B cell (primary cell): ENCODE results near the gene PTGFRN. TPM values are rescaled to one million over a fixed set of nuclear protein-coding genes. Genes with fewer than 3 reads are reported as not detected.

Experiments
- ATAC-seq: fragments of 200-7000 bp; cut with Tn5 transposase; one replicate; pipeline ENCODE4 v1.10.0; 2021; ENCODE audit warnings: low read depth, mild to moderate bottlenecking, moderate number of reproducible peaks, moderate library complexity
- CTCF ChIA-PET: fragments of 350-600 bp; sonication (Branson Sonifier 250); formaldehyde crosslinking; loops from one replicate; lab custom pipeline; 2021; ENCODE audit warnings: antibody characterized with exemption, inconsistent platforms; lab: Charles Lee
- POLR2A ChIA-PET: fragments of 350-600 bp; sonication (Branson Sonifier 250); formaldehyde crosslinking; loops from one replicate; lab custom pipeline; 2021; ENCODE audit warnings: antibody characterized with exemption; lab: Charles Lee
- DNase-seq: peaks from one replicate; pipeline ENCODE4 v3.0.0; 2013
- H2AFZ ChIP-seq: 2 replicates; pipeline ENCODE4 v1.6.1; 2012; ENCODE audit warnings: mild to moderate bottlenecking, low read depth, low read length; ENCODE audit not compliant: insufficient read depth, poor library complexity, severe bottlenecking
- H3K27ac ChIP-seq, 2 donors: 1 replicate in 1 of 2; 2 replicates in 1 of 2; pipeline ENCODE4 v1.5.1; 2012 to 2013; ENCODE audit warnings: low read length in 2 of 2, mild to moderate bottlenecking in 2 of 2, moderate library complexity in 1 of 2
- H3K27me3 ChIP-seq, 4 experiments: fragments of 200-600 bp in 1 of 4; sonication (generic) in 1 of 4; replicated peaks in 1 of 4; 1 replicate in 2 of 4; 2 replicates in 2 of 4; pipeline versions ENCODE4 v1.6.1 to v1.7.0; 2013 to 2016; ENCODE audit warnings: low read length in 3 of 4, mild to moderate bottlenecking in 2 of 4, mixed read lengths in 1 of 4, moderate library complexity in 1 of 4; ENCODE audit not compliant: insufficient read depth in 4 of 4, control insufficient read depth in 3 of 4; ENCODE audit errors: control extremely low read depth in 1 of 4
- H3K36me3 ChIP-seq, 2 experiments: replicated peaks in 1 of 2; 1 replicate in 1 of 2; 2 replicates in 1 of 2; pipeline versions ENCODE4 v1.6.1 to v1.7.1; 2013; ENCODE audit warnings: low read length in 1 of 2; ENCODE audit not compliant: insufficient read depth in 2 of 2, control insufficient read depth in 1 of 2; ENCODE audit errors: control extremely low read depth in 1 of 2, extremely low read depth in 1 of 2
- H3K4me1 ChIP-seq, 2 donors: fragments of 200-600 bp in 1 of 2; sonication (generic) in 1 of 2; 1 replicate in 1 of 2; 2 replicates in 1 of 2; pipeline versions ENCODE4 v1.5.1 to v1.6.1; 2013 to 2017; ENCODE audit warnings: low read length in 2 of 2; ENCODE audit not compliant: control insufficient read depth in 2 of 2, insufficient read depth in 2 of 2
- H3K4me2 ChIP-seq: replicated peaks from 2 replicates; pipeline ENCODE3; 2012; ENCODE audit warnings: mild to moderate bottlenecking, low read depth, low read length; ENCODE audit not compliant: poor library complexity, severe bottlenecking
- H3K4me3 ChIP-seq, 5 experiments: fragments of 200-600 bp in 1 of 5; sonication (generic) in 1 of 5; 1 replicate in 3 of 5; 2 replicates in 2 of 5; pipeline versions ENCODE4 v1.5.1 to v1.7.0; 2011 to 2016; ENCODE audit warnings: low read length in 4 of 5, mild to moderate bottlenecking in 4 of 5, low read depth in 2 of 5, control low read depth in 1 of 5, moderate library complexity in 1 of 5; ENCODE audit not compliant: insufficient read depth in 1 of 5; ENCODE audit errors: control extremely low read depth in 1 of 5, extremely low read depth in 1 of 5
- H3K79me2 ChIP-seq: fragments of 200-600 bp; sonication (generic); one replicate; pipeline ENCODE4 v1.6.0; 2016; ENCODE audit warnings: low read length; ENCODE audit not compliant: control insufficient read depth, insufficient read depth
- H3K9ac ChIP-seq: fragments of 200-600 bp; sonication (generic); 2 replicates; pipeline ENCODE4 v1.6.1; 2017; ENCODE audit warnings: mild to moderate bottlenecking, low read length, moderate library complexity
- H3K9me3 ChIP-seq, 3 donors: one replicate each; pipeline versions ENCODE4 v1.6.1 to v1.7.1; 2013; ENCODE audit warnings: low read length in 2 of 3; ENCODE audit not compliant: control insufficient read depth in 2 of 3, insufficient read depth in 1 of 3; ENCODE audit errors: control extremely low read depth in 1 of 3
- H4K20me1 ChIP-seq: 2 replicates; pipeline ENCODE4 v1.6.0; 2012; ENCODE audit warnings: mild to moderate bottlenecking, low read length; ENCODE audit not compliant: insufficient read depth, control insufficient read depth, poor library complexity, severe bottlenecking
- H3K27ac Mint-ChIP-seq: one replicate; pipeline ENCODE4 v1.8.0; 2021; ENCODE audit warnings: mixed read lengths
- H3K27me3 Mint-ChIP-seq: one replicate; pipeline ENCODE4 v1.8.0; 2021; ENCODE audit warnings: mixed read lengths
- H3K4me1 Mint-ChIP-seq: one replicate; pipeline ENCODE4 v1.8.0; 2021; ENCODE audit warnings: mixed read lengths
- H3K4me3 Mint-ChIP-seq: one replicate; pipeline ENCODE4 v1.8.0; 2021; ENCODE audit warnings: mixed read lengths
- H3K9me3 Mint-ChIP-seq: one replicate; pipeline ENCODE4 v1.8.0; 2022; ENCODE audit warnings: mixed read lengths; ENCODE audit not compliant: insufficient read depth
- EZH2 ChIP-seq: IDR thresholded peaks from 2 replicates; pipeline ENCODE4 v1.6.1; 2012; ENCODE audit warnings: borderline replicate concordance, low read depth, mild to moderate bottlenecking, moderate library complexity, low read length; ENCODE audit not compliant: insufficient read depth, poor library complexity, severe bottlenecking
- WGBS: methylation state at CpG from one replicate; pipeline ENCODE4 v1.1.5; 2013; ENCODE audit warnings: missing lambda C conversion rate; ENCODE audit not compliant: insufficient coverage; 5-methylcytosine and 5-hydroxymethylcytosine counted together
- intact Hi-C: fragments of 100-400 bp; cut with micrococcal nuclease; formaldehyde crosslinking; loops from one replicate; pipeline ENCODE4 v1.10.0; 2022
- polyA plus RNA-seq: library from polyadenylated mRNA; depleted of rRNA; stranded (reverse); fragments of >200 nt; gene quantifications from 2 replicates; pipeline ENCODE4 v1.2.3, GENCODE V29; 2012
- total RNA-seq, 2 donors: library from RNA; stranded (reverse); fragments of 120-200 nt in 1 of 2; gene quantifications; 1 replicate in 1 of 2; 2 replicates in 1 of 2; pipeline versions ENCODE4 v1.2.3 to v1.2.4, GENCODE V29; 2013 to 2022
- TF ChIP-seq, protein P1 (sequence below): fragments of 200-600 bp; IDR thresholded peaks from one replicate; pipeline ENCODE4 v1.8.0; 2022; ENCODE audit warnings: antibody characterized with exemption, mild to moderate bottlenecking

The PTGFRN gene
- total and polyA plus RNA-seq, 2 donors (not counting 1 experiment from before 2014, with no cell fraction given), result 0.17 TPM; not detected in 1

DNA sequence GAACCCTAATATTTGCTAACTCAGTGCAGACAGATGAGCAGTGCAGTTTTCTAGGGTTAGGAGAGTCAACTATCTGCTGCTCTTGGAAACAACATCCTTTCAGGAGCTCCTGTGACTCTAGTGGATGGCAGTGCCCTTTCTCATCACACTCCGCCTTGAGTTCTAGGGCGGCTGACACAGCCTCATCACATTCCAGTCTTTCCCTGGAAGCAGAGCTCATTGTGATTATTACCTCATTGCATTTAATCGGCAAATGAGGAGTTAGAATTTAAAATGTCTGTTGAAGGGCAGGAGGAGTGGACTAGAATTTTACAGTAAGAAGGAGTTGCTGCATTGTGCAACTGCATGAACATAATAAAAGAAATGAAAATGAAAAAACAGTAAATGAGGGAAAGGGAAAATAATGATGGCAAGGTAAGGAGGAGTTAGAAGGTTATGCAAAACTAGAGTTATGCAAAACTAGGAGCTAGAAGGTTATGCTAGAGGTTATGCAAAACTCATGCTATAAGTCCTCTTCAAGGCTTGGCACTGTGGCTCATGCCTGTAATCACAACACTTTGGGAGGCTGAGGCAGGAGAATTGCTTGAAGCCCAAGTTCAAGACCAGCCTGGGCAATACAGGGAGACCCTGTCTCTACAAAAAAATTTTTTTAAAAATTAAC, 6.9 kb upstream of the PTGFRN start:
- no peak overlapping the region for H2AFZ ChIP-seq
- DNase-seq (no peak), ATAC-seq (no peak)
- POLR2A ChIA-PET, result no interaction called here
- WGBS, result 100% methylated on average over 3 of the region's 3 CpGs
- H3K9ac ChIP-seq, result no peak overlapping the region
- no peak overlapping the region for H3K4me3 ChIP-seq
- H4K20me1 ChIP-seq, result no peaks in the 10 kb centered on the region
- no peaks in the 10 kb centered on the region for H3K36me3 ChIP-seq
- H3K4me3 Mint-ChIP-seq, result no peak overlapping the region
- H3K79me2 ChIP-seq, result no peaks in the 10 kb centered on the region
- no peaks in the 10 kb centered on the region for H3K9me3 ChIP-seq
- no peak overlapping the region for H3K4me2 ChIP-seq
- no peak for TF ChIP-seq EZH2
- TF ChIP-seq, protein P1, sequence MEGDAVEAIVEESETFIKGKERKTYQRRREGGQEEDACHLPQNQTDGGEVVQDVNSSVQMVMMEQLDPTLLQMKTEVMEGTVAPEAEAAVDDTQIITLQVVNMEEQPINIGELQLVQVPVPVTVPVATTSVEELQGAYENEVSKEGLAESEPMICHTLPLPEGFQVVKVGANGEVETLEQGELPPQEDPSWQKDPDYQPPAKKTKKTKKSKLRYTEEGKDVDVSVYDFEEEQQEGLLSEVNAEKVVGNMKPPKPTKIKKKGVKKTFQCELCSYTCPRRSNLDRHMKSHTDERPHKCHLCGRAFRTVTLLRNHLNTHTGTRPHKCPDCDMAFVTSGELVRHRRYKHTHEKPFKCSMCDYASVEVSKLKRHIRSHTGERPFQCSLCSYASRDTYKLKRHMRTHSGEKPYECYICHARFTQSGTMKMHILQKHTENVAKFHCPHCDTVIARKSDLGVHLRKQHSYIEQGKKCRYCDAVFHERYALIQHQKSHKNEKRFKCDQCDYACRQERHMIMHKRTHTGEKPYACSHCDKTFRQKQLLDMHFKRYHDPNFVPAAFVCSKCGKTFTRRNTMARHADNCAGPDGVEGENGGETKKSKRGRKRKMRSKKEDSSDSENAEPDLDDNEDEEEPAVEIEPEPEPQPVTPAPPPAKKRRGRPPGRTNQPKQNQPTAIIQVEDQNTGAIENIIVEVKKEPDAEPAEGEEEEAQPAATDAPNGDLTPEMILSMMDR, result no peak
- CTCF ChIA-PET, result no interaction called here
- peaks cover 4% of the 10 kb centered on the region for H3K9me3 Mint-ChIP-seq
- H3K27me3 ChIP-seq, result peaks cover 0 to 3% (median 0%) of the 10 kb centered on the region in 4 experiments
- intact Hi-C loops, result no loop called here
- no peaks in the 10 kb centered on the region for H3K4me1 Mint-ChIP-seq
- H3K4me1 ChIP-seq, result no peaks in the 10 kb centered on the region
- H3K27me3 Mint-ChIP-seq, result peaks cover 28% of the 10 kb centered on the region
- H3K27ac Mint-ChIP-seq, result no peak overlapping the region
- H3K27ac ChIP-seq, result no peak overlapping the region

DNA sequence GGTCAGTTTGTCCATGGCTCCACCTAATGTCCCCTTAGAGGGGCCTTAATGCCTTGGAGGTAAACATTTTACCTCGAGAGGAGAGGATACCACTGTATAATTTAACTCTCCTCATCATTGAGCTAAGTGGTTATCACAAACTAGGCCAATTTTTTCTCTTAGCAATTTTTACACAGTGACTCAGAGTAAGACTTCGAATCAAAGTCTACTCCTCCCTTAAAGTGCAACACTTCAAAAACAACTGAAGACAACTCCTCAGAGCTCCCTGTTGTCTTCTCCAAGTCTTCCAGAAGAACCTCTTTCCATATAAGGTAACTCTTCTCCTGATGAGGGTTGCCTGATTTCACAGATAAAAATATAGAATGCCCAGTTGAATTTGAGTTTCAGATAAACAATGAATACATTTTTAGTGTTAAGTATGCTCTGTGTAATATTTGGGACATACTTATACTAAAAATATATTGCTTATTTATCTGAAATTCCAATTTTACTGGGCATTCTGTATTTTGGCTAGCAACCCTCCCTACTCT, 4.9 kb upstream of the PTGFRN start:
- Histone ChIP-seq H3K4me3 (no peak overlapping the region), H4K20me1 (no peaks in the 10 kb centered on the region), H3K9ac (no peak overlapping the region), H3K27me3 (peaks cover 0 to 10% (median 5%) of the 10 kb centered on the region in 4 experiments), H3K36me3 (no peaks in the 10 kb centered on the region), H2AFZ (no peak overlapping the region), H3K9me3 (no peaks in the 10 kb centered on the region), H3K79me2 (no peaks in the 10 kb centered on the region), H3K4me1 (peaks cover 0 to 3% of the 10 kb centered on the region in 2 donors), H3K27ac (no peak overlapping the region), H3K4me2 (no peak overlapping the region)
- 100% methylated on average over 1 of the region's 2 CpGs for WGBS
- Mint-ChIP-seq H3K27ac (no peak overlapping the region), H3K27me3 (peaks cover 39% of the 10 kb centered on the region), H3K4me3 (no peak overlapping the region), H3K9me3 (peaks cover under 1% of the 10 kb centered on the region), H3K4me1 (peaks cover 5% of the 10 kb centered on the region)
- POLR2A ChIA-PET, result no interaction called here
- intact Hi-C loops, result no loop called here
- CTCF ChIA-PET, result no interaction called here
- ATAC-seq (no peak), DNase-seq (no peak)
- TF ChIP-seq EZH2, result no peak
- TF ChIP-seq, protein P1, result no peak
